B cell (primary cell): ENCODE results near the gene TMEM141. TPM values are rescaled to one million over a fixed set of nuclear protein-coding genes. Genes with fewer than 3 reads are reported as not detected.

Source experiments
- ATAC-seq: fragments of 200-7000 bp; cut with Tn5 transposase; one replicate; pipeline ENCODE4 v1.10.0; 2021; ENCODE audit warnings: low read depth, mild to moderate bottlenecking, moderate number of reproducible peaks, moderate library complexity
- CTCF ChIA-PET: fragments of 350-600 bp; sonication (Branson Sonifier 250); formaldehyde crosslinking; loops from one replicate; lab custom pipeline; 2021; ENCODE audit warnings: antibody characterized with exemption, inconsistent platforms; lab: Charles Lee
- POLR2A ChIA-PET: fragments of 350-600 bp; sonication (Branson Sonifier 250); formaldehyde crosslinking; loops from one replicate; lab custom pipeline; 2021; ENCODE audit warnings: antibody characterized with exemption; lab: Charles Lee
- DNase-seq: peaks from one replicate; pipeline ENCODE4 v3.0.0; 2013
- H2AFZ ChIP-seq: 2 replicates; pipeline ENCODE4 v1.6.1; 2012; ENCODE audit warnings: mild to moderate bottlenecking, low read depth, low read length; ENCODE audit not compliant: insufficient read depth, poor library complexity, severe bottlenecking
- H3K27ac ChIP-seq, 2 donors: 1 replicate in 1 of 2; 2 replicates in 1 of 2; pipeline ENCODE4 v1.5.1; 2012 to 2013; ENCODE audit warnings: low read length in 2 of 2, mild to moderate bottlenecking in 2 of 2, moderate library complexity in 1 of 2
- H3K27me3 ChIP-seq, 4 experiments: fragments of 200-600 bp in 1 of 4; sonication (generic) in 1 of 4; replicated peaks in 1 of 4; 1 replicate in 2 of 4; 2 replicates in 2 of 4; pipeline versions ENCODE4 v1.6.1 to v1.7.0; 2013 to 2016; ENCODE audit warnings: low read length in 3 of 4, mild to moderate bottlenecking in 2 of 4, mixed read lengths in 1 of 4, moderate library complexity in 1 of 4; ENCODE audit not compliant: insufficient read depth in 4 of 4, control insufficient read depth in 3 of 4; ENCODE audit errors: control extremely low read depth in 1 of 4
- H3K36me3 ChIP-seq, 2 experiments: replicated peaks in 1 of 2; 1 replicate in 1 of 2; 2 replicates in 1 of 2; pipeline versions ENCODE4 v1.6.1 to v1.7.1; 2013; ENCODE audit warnings: low read length in 1 of 2; ENCODE audit not compliant: insufficient read depth in 2 of 2, control insufficient read depth in 1 of 2; ENCODE audit errors: control extremely low read depth in 1 of 2, extremely low read depth in 1 of 2
- H3K4me1 ChIP-seq, 2 donors: fragments of 200-600 bp in 1 of 2; sonication (generic) in 1 of 2; 1 replicate in 1 of 2; 2 replicates in 1 of 2; pipeline versions ENCODE4 v1.5.1 to v1.6.1; 2013 to 2017; ENCODE audit warnings: low read length in 2 of 2; ENCODE audit not compliant: control insufficient read depth in 2 of 2, insufficient read depth in 2 of 2
- H3K4me2 ChIP-seq: replicated peaks from 2 replicates; pipeline ENCODE3; 2012; ENCODE audit warnings: mild to moderate bottlenecking, low read depth, low read length; ENCODE audit not compliant: poor library complexity, severe bottlenecking
- H3K4me3 ChIP-seq, 5 experiments: fragments of 200-600 bp in 1 of 5; sonication (generic) in 1 of 5; 1 replicate in 3 of 5; 2 replicates in 2 of 5; pipeline versions ENCODE4 v1.5.1 to v1.7.0; 2011 to 2016; ENCODE audit warnings: low read length in 4 of 5, mild to moderate bottlenecking in 4 of 5, low read depth in 2 of 5, control low read depth in 1 of 5, moderate library complexity in 1 of 5; ENCODE audit not compliant: insufficient read depth in 1 of 5; ENCODE audit errors: control extremely low read depth in 1 of 5, extremely low read depth in 1 of 5
- H3K79me2 ChIP-seq: fragments of 200-600 bp; sonication (generic); one replicate; pipeline ENCODE4 v1.6.0; 2016; ENCODE audit warnings: low read length; ENCODE audit not compliant: control insufficient read depth, insufficient read depth
- H3K9ac ChIP-seq: fragments of 200-600 bp; sonication (generic); 2 replicates; pipeline ENCODE4 v1.6.1; 2017; ENCODE audit warnings: mild to moderate bottlenecking, low read length, moderate library complexity
- H3K9me3 ChIP-seq, 3 donors: one replicate each; pipeline versions ENCODE4 v1.6.1 to v1.7.1; 2013; ENCODE audit warnings: low read length in 2 of 3; ENCODE audit not compliant: control insufficient read depth in 2 of 3, insufficient read depth in 1 of 3; ENCODE audit errors: control extremely low read depth in 1 of 3
- H4K20me1 ChIP-seq: 2 replicates; pipeline ENCODE4 v1.6.0; 2012; ENCODE audit warnings: mild to moderate bottlenecking, low read length; ENCODE audit not compliant: insufficient read depth, control insufficient read depth, poor library complexity, severe bottlenecking
- H3K27ac Mint-ChIP-seq: one replicate; pipeline ENCODE4 v1.8.0; 2021; ENCODE audit warnings: mixed read lengths
- H3K27me3 Mint-ChIP-seq: one replicate; pipeline ENCODE4 v1.8.0; 2021; ENCODE audit warnings: mixed read lengths
- H3K4me1 Mint-ChIP-seq: one replicate; pipeline ENCODE4 v1.8.0; 2021; ENCODE audit warnings: mixed read lengths
- H3K4me3 Mint-ChIP-seq: one replicate; pipeline ENCODE4 v1.8.0; 2021; ENCODE audit warnings: mixed read lengths
- H3K9me3 Mint-ChIP-seq: one replicate; pipeline ENCODE4 v1.8.0; 2022; ENCODE audit warnings: mixed read lengths; ENCODE audit not compliant: insufficient read depth
- EZH2 ChIP-seq: IDR thresholded peaks from 2 replicates; pipeline ENCODE4 v1.6.1; 2012; ENCODE audit warnings: borderline replicate concordance, low read depth, mild to moderate bottlenecking, moderate library complexity, low read length; ENCODE audit not compliant: insufficient read depth, poor library complexity, severe bottlenecking
- WGBS: methylation state at CpG from one replicate; pipeline ENCODE4 v1.1.5; 2013; ENCODE audit warnings: missing lambda C conversion rate; ENCODE audit not compliant: insufficient coverage; 5-methylcytosine and 5-hydroxymethylcytosine counted together
- intact Hi-C: fragments of 100-400 bp; cut with micrococcal nuclease; formaldehyde crosslinking; loops from one replicate; pipeline ENCODE4 v1.10.0; 2022
- polyA plus RNA-seq: library from polyadenylated mRNA; depleted of rRNA; stranded (reverse); fragments of >200 nt; gene quantifications from 2 replicates; pipeline ENCODE4 v1.2.3, GENCODE V29; 2012
- total RNA-seq, 2 donors: library from RNA; stranded (reverse); fragments of 120-200 nt in 1 of 2; gene quantifications; 1 replicate in 1 of 2; 2 replicates in 1 of 2; pipeline versions ENCODE4 v1.2.3 to v1.2.4, GENCODE V29; 2013 to 2022
- TF ChIP-seq, protein P1 (sequence below): fragments of 200-600 bp; IDR thresholded peaks from one replicate; pipeline ENCODE4 v1.8.0; 2022; ENCODE audit warnings: antibody characterized with exemption, mild to moderate bottlenecking

Gene TMEM141
- total and polyA plus RNA-seq, 2 donors (not counting 1 experiment from before 2014, with no cell fraction given) = 35.7 to 60.8 TPM

GRCh38 chr9:136762915-136763648 lies 28.1 kb upstream of the TMEM141 start:
- Mint-ChIP-seq H3K9me3 (no peaks in the 10 kb centered on the region), H3K4me1 (peaks cover 55% of the 10 kb centered on the region), H3K27ac (no peak overlapping the region), H3K27me3 (no peaks in the 10 kb centered on the region), H3K4me3 (no peak overlapping the region)
- peaks cover 3% of the 10 kb centered on the region for H3K79me2 ChIP-seq
- intact Hi-C loops = no loop called here
- H2AFZ ChIP-seq = no peak overlapping the region
- H3K9ac ChIP-seq = no peak overlapping the region
- no peaks in the 10 kb centered on the region for H3K36me3 ChIP-seq
- ChIA-PET POLR2A (interaction anchor here (0.6 to 1.5 kb wide), 7 partner anchors 11 to 366 kb away, joined by 3 to 5 read pairs (median 3); no protein-coding TSS in a partner anchor), CTCF (interaction anchor here (1.3 kb wide), 1 partner anchor 272 kb away, joined by 6 read pairs; no protein-coding TSS in a partner anchor)
- H3K27ac ChIP-seq = no peak overlapping the region
- H3K4me2 ChIP-seq = peak overlapping the region; percentile 25
- DNase-seq (peak; percentile 66), ATAC-seq (peak; percentile 6)
- TF ChIP-seq EZH2 = no peak
- TF ChIP-seq, protein P1, sequence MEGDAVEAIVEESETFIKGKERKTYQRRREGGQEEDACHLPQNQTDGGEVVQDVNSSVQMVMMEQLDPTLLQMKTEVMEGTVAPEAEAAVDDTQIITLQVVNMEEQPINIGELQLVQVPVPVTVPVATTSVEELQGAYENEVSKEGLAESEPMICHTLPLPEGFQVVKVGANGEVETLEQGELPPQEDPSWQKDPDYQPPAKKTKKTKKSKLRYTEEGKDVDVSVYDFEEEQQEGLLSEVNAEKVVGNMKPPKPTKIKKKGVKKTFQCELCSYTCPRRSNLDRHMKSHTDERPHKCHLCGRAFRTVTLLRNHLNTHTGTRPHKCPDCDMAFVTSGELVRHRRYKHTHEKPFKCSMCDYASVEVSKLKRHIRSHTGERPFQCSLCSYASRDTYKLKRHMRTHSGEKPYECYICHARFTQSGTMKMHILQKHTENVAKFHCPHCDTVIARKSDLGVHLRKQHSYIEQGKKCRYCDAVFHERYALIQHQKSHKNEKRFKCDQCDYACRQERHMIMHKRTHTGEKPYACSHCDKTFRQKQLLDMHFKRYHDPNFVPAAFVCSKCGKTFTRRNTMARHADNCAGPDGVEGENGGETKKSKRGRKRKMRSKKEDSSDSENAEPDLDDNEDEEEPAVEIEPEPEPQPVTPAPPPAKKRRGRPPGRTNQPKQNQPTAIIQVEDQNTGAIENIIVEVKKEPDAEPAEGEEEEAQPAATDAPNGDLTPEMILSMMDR = no peak
- peaks cover 0 to 3% (median 0%) of the 10 kb centered on the region in 3 donors for H3K9me3 ChIP-seq
- H3K4me3 ChIP-seq = no peak overlapping the region
- H3K4me1 ChIP-seq = peaks cover 46 to 83% of the 10 kb centered on the region in 2 donors
- H3K27me3 ChIP-seq = peaks cover 0 to 3% (median 2%) of the 10 kb centered on the region in 4 experiments
- 30% methylated on average over 20 of the region's 37 CpGs for WGBS
- H4K20me1 ChIP-seq = no peaks in the 10 kb centered on the region

DNA sequence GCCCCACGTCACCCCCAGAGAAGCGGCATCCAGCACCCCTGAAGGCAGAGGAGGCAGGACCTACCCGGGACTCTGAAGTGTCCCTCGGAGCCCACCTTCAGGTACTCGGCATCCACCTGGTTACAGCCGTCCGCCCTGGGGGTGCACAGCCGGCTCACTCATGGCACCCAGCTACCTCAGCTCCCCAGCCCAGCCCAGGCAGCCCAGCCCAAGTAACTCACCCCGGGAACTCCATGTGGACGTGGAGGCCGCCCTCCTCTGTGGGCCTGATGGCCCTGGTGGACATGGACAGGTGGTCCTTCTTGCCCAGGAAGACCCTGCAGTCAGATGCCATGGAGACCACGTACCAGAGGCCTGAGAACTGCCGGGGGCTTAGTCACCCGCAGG lies 27.5 kb upstream of the TMEM141 start:
- Histone ChIP-seq H4K20me1 (no peaks in the 10 kb centered on the region), H3K4me2 (no peak overlapping the region), H3K9me3 (no peaks in the 10 kb centered on the region), H3K9ac (no peak overlapping the region), H3K4me1 (peaks cover 41 to 81% of the 10 kb centered on the region in 2 donors), H3K79me2 (peaks cover 3% of the 10 kb centered on the region), H3K4me3 (no peak overlapping the region), H3K27me3 (peaks cover 0 to 3% (median 2%) of the 10 kb centered on the region in 4 experiments), H3K27ac (no peak overlapping the region), H2AFZ (no peak overlapping the region), H3K36me3 (no peaks in the 10 kb centered on the region)
- peak overlapping the region; percentile 20 for H3K27ac Mint-ChIP-seq
- no peaks in the 10 kb centered on the region for H3K9me3 Mint-ChIP-seq
- ChIA-PET POLR2A (interaction anchor here (0.6 to 1.5 kb wide), 3 partner anchors 22 to 271 kb away, joined by 3 to 4 read pairs (median 3); no protein-coding TSS in a partner anchor), CTCF (interaction anchor here (1.0 to 1.3 kb wide), 2 partner anchors 63 to 272 kb away, joined by 3 to 6 read pairs; no protein-coding TSS in a partner anchor)
- 90% methylated on average over 14 of the region's 14 CpGs for WGBS
- ATAC-seq (no peak), DNase-seq (no peak)
- intact Hi-C loops = no loop called here
- H3K4me3 Mint-ChIP-seq = no peak overlapping the region
- TF ChIP-seq, protein P1 = no peak
- no peak for TF ChIP-seq EZH2
- peaks cover 52% of the 10 kb centered on the region for H3K4me1 Mint-ChIP-seq
- no peaks in the 10 kb centered on the region for H3K27me3 Mint-ChIP-seq
